T-helper 17 cell (primary cell): ENCODE data around the gene PITPNC1. TPM values are rescaled to one million over a fixed set of nuclear protein-coding genes. Genes with fewer than 3 reads are reported as not detected.
"Not testable (repeated sequence)": the region's sequence is repeated elsewhere in the genome, so short reads cannot be mapped to it uniquely, and the experiment has no call there.

Source experiments
- ATAC-seq: fragments of 150-1000 bp; cut with Tn5 transposase; 2 replicates; pipeline ENCODE4 v1.10.0; 2021; ENCODE audit warnings: mild to moderate bottlenecking, moderate library complexity
- DNase-seq, 3 donors: peaks; one replicate each; pipeline versions ENCODE4 v3.0.0 to v3.0.0-alpha.2; 2020 to 2021
- H3K9me3 ChIP-seq: one replicate; pipeline ENCODE4 v1.7.0; 2013; ENCODE audit warnings: low read length, mild to moderate bottlenecking; ENCODE audit not compliant: control insufficient read depth, poor library complexity, severe bottlenecking
- H3K27ac Mint-ChIP-seq: one replicate; pipeline ENCODE4 v1.8.0; 2022; ENCODE audit warnings: mild to moderate bottlenecking, moderate library complexity, mixed read lengths
- H3K27me3 Mint-ChIP-seq: one replicate; pipeline ENCODE4 v1.8.0; 2022; ENCODE audit warnings: mixed read lengths
- H3K36me3 Mint-ChIP-seq: one replicate; pipeline ENCODE4 v1.8.0; 2022; ENCODE audit warnings: low read depth, mixed read lengths
- H3K4me1 Mint-ChIP-seq: one replicate; pipeline ENCODE4 v1.8.0; 2022; ENCODE audit warnings: mild to moderate bottlenecking, mixed read lengths
- H3K4me3 Mint-ChIP-seq: one replicate; pipeline ENCODE4 v1.8.0; 2022; ENCODE audit warnings: mild to moderate bottlenecking, moderate library complexity, mixed read lengths
- total RNA-seq, 4 donors: library from RNA in 2 of 4; stranded (reverse) in 2 of 4; gene quantifications; one replicate each; pipeline ENCODE4 v1.2.3 and lab custom pipeline; 2022 to 2026

The PITPNC1 gene
- total RNA-seq, 2 donors from 2014 or later = 72.9 to 82.0 TPM

DNA sequence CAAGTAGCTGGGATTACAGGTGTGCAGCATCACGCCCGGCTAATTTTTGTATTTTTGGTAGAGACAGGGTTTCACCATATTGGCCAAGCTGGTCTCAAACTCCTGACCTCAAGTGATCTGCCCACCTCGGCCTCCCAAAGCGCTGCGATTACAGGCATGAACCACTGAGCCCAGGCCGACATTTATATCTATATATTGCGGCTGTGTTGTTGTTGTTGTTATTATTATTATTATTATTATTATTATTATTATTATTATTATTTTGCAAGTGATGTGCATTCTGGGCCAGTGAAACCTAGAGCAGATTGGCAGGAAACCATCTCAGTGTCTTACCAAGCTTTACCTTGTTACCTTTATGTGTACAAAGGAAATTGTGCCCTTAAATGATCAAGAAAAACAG lies 253.8 kb downstream of the PITPNC1 start:
- not testable (repeated sequence) for H3K27ac Mint-ChIP-seq, DNase-seq, ATAC-seq, H3K9me3 ChIP-seq, H3K27me3 Mint-ChIP-seq, H3K4me3 Mint-ChIP-seq
- peaks cover 16% of the 10 kb centered on the region for H3K4me1 Mint-ChIP-seq
- peaks cover 15% of the 10 kb centered on the region for H3K36me3 Mint-ChIP-seq

DNA sequence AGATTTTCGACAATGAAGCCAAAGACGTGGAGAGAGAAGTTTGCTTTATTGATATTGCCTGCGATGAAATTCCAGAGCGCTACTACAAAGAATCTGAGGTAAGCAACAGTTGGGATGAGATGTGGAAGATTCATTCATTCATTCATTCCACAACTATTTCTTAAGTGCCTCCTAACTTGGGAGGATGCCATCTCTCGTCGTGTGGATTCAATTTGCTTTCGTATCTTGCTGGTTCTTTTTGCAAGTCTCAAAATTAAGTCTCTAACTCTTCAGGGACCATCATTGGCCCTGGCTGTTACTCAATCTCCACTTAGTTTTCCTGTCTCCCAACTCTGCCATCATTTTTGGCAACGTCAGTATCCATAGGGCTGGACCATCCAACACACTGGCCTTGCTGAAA lies 255.1 kb downstream of the PITPNC1 start:
- H3K27ac Mint-ChIP-seq = peak overlapping the region; percentile 66
- peaks cover 16% of the 10 kb centered on the region for H3K4me1 Mint-ChIP-seq
- DNase-seq (no peak), ATAC-seq (no peak)
- H3K4me3 Mint-ChIP-seq = no peak overlapping the region
- H3K9me3 ChIP-seq = no peaks in the 10 kb centered on the region
- H3K27me3 Mint-ChIP-seq = no peaks in the 10 kb centered on the region
- H3K36me3 Mint-ChIP-seq = peaks cover 17% of the 10 kb centered on the region

DNA sequence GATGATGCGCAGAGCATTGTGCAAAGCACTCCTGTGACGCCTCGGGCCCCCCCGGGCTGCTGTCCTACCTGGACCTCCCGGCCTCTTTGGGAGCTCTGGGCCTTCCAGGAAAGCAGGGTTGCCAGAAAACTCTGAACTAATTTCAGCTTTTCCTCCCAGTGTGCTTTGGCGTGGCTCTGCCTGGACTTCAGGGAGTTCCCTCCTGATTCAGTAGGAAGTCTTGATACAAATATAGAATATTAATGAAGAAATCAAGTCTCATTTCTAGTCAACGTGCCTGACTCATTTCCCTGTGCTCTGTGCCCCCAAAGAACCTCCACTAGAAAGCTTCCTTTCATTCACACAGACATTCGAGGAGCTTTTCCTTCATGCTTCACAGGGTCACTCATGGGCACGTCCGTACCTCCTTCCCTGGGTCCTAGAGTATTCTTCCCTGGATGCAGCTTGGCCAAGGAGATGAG lies 256.7 kb downstream of the PITPNC1 start:
- Mint-ChIP-seq H3K4me3 (no peak overlapping the region), H3K27ac (no peak overlapping the region), H3K36me3 (peaks cover 19% of the 10 kb centered on the region), H3K27me3 (no peaks in the 10 kb centered on the region), H3K4me1 (peaks cover 18% of the 10 kb centered on the region)
- ATAC-seq (no peak), DNase-seq (no peak)
- H3K9me3 ChIP-seq = no peaks in the 10 kb centered on the region

GRCh38 chr17:67635681-67636080 lies 258.6 kb downstream of the PITPNC1 start:
- H3K27ac Mint-ChIP-seq = peak overlapping the region; percentile 77
- H3K4me3 Mint-ChIP-seq = no peak overlapping the region
- peaks cover 19% of the 10 kb centered on the region for H3K36me3 Mint-ChIP-seq
- peaks cover 17% of the 10 kb centered on the region for H3K4me1 Mint-ChIP-seq
- H3K27me3 Mint-ChIP-seq = no peaks in the 10 kb centered on the region
- DNase-seq (no peak), ATAC-seq (no peak)
- no peaks in the 10 kb centered on the region for H3K9me3 ChIP-seq

GRCh38 chr17:67636312-67636711 lies 259.2 kb downstream of the PITPNC1 start:
- H3K27me3 Mint-ChIP-seq = no peaks in the 10 kb centered on the region
- no peaks in the 10 kb centered on the region for H3K9me3 ChIP-seq
- DNase-seq = no peak
- H3K27ac Mint-ChIP-seq = peak overlapping the region; percentile 77
- peaks cover 20% of the 10 kb centered on the region for H3K4me1 Mint-ChIP-seq
- ATAC-seq = no peak
- peaks cover 19% of the 10 kb centered on the region for H3K36me3 Mint-ChIP-seq
- no peak overlapping the region for H3K4me3 Mint-ChIP-seq

DNA sequence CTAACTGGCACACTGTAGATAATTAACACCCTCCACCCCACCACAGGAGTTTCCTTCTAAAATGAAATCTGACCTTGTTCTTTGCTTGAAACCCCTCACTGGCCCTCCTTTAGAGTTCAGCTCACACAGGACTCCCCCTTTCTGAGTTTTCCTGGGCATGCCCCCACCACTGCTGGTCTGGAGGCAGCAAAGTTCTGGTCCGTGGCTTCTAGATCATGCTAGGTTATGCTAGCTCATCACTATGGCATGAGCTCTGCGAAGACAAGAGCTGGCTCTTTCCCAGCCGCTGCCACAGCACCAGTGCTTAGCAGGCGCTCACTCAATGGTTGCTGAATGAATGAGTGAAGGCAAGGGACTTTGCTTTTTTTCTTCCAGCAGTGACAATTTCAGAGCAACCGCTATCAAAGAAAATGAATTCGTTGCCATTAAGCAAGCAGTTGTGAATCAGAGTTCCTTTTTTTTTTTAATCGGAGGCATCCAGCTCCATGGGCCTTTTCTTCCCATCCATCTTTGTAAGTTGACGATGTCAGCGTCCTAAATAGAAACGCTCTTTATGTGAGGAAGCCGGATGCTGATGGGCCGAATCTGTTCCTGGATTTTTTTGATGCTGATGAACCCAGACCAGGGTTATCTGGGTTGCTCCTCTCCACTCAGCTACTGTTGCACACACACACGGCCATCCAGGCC lies 259.9 kb downstream of the PITPNC1 start:
- H3K9me3 ChIP-seq = no peaks in the 10 kb centered on the region
- Mint-ChIP-seq H3K36me3 (peaks cover 17% of the 10 kb centered on the region), H3K4me3 (no peak overlapping the region), H3K4me1 (peaks cover 20% of the 10 kb centered on the region), H3K27ac (no peak overlapping the region), H3K27me3 (no peaks in the 10 kb centered on the region)
- no peak for ATAC-seq
- DNase-seq = no peak

- H3K9me3 ChIP-seq = no peaks in the 10 kb centered on the region
- no peak overlapping the region for H3K27ac Mint-ChIP-seq
- H3K4me1 Mint-ChIP-seq = peaks cover 20% of the 10 kb centered on the region
- H3K4me3 Mint-ChIP-seq = no peak overlapping the region
- no peak for ATAC-seq
- no peaks in the 10 kb centered on the region for H3K27me3 Mint-ChIP-seq
- no peak for DNase-seq
- peaks cover 13% of the 10 kb centered on the region for H3K36me3 Mint-ChIP-seq
Measured at GRCh38 chr17:67637901-67638641, 261.0 kb downstream of the PITPNC1 start.

GRCh38 chr17:67638871-67639270 lies 261.8 kb downstream of the PITPNC1 start:
- Mint-ChIP-seq H3K4me3 (no peak overlapping the region), H3K36me3 (peaks cover 13% of the 10 kb centered on the region), H3K4me1 (peaks cover 20% of the 10 kb centered on the region), H3K27ac (no peak overlapping the region), H3K27me3 (no peaks in the 10 kb centered on the region)
- no peaks in the 10 kb centered on the region for H3K9me3 ChIP-seq
- ATAC-seq = no peak
- DNase-seq = no peak

- ATAC-seq (no peak), DNase-seq (no peak)
- Mint-ChIP-seq H3K36me3 (peaks cover 11% of the 10 kb centered on the region), H3K27ac (no peak overlapping the region), H3K27me3 (no peaks in the 10 kb centered on the region), H3K4me3 (no peak overlapping the region), H3K4me1 (peaks cover 16% of the 10 kb centered on the region)
- no peaks in the 10 kb centered on the region for H3K9me3 ChIP-seq
Measured at GRCh38 chr17:67639555-67639954, 262.5 kb downstream of the PITPNC1 start.

- no peak overlapping the region for H3K27ac Mint-ChIP-seq
- no peak for DNase-seq
- H3K9me3 ChIP-seq = no peaks in the 10 kb centered on the region
- ATAC-seq = no peak
- H3K4me1 Mint-ChIP-seq = peaks cover 16% of the 10 kb centered on the region
- H3K27me3 Mint-ChIP-seq = no peaks in the 10 kb centered on the region
- peaks cover 10% of the 10 kb centered on the region for H3K36me3 Mint-ChIP-seq
- no peak overlapping the region for H3K4me3 Mint-ChIP-seq
Measured at GRCh38 chr17:67639979-67640378, 262.9 kb downstream of the PITPNC1 start.

GRCh38 chr17:67642488-67642887 lies 265.4 kb downstream of the PITPNC1 start:
- no peak for ATAC-seq
- H3K36me3 Mint-ChIP-seq = peaks cover under 1% of the 10 kb centered on the region
- no peaks in the 10 kb centered on the region for H3K9me3 ChIP-seq
- H3K4me1 Mint-ChIP-seq = peaks cover 9% of the 10 kb centered on the region
- H3K27ac Mint-ChIP-seq = no peak overlapping the region
- no peak overlapping the region for H3K4me3 Mint-ChIP-seq
- H3K27me3 Mint-ChIP-seq = no peaks in the 10 kb centered on the region
- no peak for DNase-seq

DNA sequence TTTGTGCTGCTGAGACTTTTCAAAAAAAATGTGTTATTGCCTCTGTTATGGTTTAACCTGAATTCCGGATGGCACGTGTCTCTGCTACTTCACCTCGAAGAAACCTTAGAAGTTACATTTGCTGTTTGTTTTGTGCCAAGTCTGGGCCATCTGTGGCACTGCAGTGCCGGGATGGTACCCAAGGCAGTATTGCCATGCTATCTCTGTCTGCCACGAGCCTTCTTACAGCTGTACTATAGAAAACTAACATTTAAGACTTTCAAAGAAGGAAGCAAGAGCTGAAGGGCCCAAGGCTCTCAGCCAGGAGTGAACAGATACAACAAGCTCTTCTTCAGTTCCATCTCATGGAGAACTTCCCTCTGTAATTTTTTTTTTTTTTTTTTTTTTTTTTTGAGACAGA lies 267.0 kb downstream of the PITPNC1 start:
- no peak for DNase-seq
- H3K9me3 ChIP-seq = no peaks in the 10 kb centered on the region
- Mint-ChIP-seq H3K36me3 (no peaks in the 10 kb centered on the region), H3K4me1 (peaks cover 2% of the 10 kb centered on the region), H3K27me3 (no peaks in the 10 kb centered on the region), H3K4me3 (no peak overlapping the region), H3K27ac (peak overlapping the region; percentile 6)
- no peak for ATAC-seq

GRCh38 chr17:67645195-67645594 lies 268.1 kb downstream of the PITPNC1 start:
- ATAC-seq, H3K27me3 Mint-ChIP-seq, DNase-seq, H3K4me3 Mint-ChIP-seq, H3K4me1 Mint-ChIP-seq, H3K9me3 ChIP-seq, H3K27ac Mint-ChIP-seq, H3K36me3 Mint-ChIP-seq: not testable (repeated sequence)

- Mint-ChIP-seq H3K4me1 (peaks cover 3% of the 10 kb centered on the region), H3K27ac (no peak overlapping the region), H3K36me3 (no peaks in the 10 kb centered on the region), H3K4me3 (no peak overlapping the region), H3K27me3 (no peaks in the 10 kb centered on the region)
- ATAC-seq = no peak
- DNase-seq = no peak
- H3K9me3 ChIP-seq = no peaks in the 10 kb centered on the region
Measured at GRCh38 chr17:67646472-67646871, 269.4 kb downstream of the PITPNC1 start.
